ENCODE measurements around the gene DSCAML1.

Gene DSCAML1

DNA sequence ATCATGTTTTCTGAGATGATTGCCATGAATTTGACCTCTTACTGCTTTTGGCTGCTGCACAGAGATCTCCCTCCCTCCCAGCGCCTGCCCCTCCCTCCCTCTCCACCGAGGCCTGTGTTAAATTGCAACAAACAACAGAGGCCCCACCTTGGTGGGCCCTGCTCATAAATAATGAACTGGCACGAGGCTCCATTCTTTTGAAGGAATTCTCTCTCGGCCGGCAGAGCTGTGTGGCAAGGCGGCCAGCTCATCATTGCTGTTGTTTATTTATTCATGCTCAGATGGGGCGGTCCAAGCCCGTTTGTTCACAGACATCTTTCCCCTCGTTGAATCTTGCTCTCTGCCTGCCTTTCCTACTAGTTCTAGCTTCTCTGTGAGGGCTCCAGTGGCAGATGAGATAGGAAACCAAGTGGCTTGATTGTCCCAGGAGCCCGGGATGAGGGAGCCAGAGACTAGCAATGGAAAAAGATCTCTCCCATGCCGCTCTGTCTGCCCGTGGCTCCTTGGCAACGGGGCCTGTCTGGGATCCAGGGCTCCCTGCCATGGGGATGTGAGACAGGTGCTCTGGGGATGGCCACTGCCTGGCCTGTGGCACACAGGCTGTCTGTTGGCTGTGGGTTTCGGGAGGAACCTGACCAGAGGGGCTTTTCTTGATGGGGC lies 192.6 kb downstream of the DSCAML1 start:
- no peak overlapping the region for H3K4me3 ChIP-seq (ENCODE audit: low read depth, low read length)
- TF ChIP-seq, protein P1, sequence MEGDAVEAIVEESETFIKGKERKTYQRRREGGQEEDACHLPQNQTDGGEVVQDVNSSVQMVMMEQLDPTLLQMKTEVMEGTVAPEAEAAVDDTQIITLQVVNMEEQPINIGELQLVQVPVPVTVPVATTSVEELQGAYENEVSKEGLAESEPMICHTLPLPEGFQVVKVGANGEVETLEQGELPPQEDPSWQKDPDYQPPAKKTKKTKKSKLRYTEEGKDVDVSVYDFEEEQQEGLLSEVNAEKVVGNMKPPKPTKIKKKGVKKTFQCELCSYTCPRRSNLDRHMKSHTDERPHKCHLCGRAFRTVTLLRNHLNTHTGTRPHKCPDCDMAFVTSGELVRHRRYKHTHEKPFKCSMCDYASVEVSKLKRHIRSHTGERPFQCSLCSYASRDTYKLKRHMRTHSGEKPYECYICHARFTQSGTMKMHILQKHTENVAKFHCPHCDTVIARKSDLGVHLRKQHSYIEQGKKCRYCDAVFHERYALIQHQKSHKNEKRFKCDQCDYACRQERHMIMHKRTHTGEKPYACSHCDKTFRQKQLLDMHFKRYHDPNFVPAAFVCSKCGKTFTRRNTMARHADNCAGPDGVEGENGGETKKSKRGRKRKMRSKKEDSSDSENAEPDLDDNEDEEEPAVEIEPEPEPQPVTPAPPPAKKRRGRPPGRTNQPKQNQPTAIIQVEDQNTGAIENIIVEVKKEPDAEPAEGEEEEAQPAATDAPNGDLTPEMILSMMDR (IDR thresholded peaks at IDR 0.05; ENCODE audit: control insufficient read depth, extremely low read depth, insufficient read depth), result no peak
- no peak for DNase-seq (ENCODE audit: low read depth)

DNA sequence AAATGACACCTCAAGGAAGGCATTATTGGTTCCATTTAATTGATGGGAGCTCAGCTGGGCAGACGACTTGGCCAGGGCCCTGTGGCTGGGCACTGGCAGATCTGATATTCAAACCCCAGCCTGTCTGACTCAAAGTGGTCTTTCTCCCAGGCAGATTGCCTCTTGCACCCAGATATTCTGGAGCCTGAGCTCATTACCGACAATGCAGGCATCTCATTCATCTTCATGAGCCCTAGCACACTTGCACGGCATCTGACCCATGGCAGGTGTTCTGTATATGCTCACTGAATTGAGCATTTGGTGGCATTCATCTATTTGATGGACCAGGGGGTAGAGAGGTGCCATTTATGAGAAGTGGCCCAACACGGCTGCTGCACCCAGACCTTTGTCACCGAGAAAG lies 193.1 kb downstream of the DSCAML1 start:
- no peak overlapping the region for H3K4me3 ChIP-seq (ENCODE audit: low read depth, low read length)
- TF ChIP-seq, protein P1 (IDR thresholded peaks at IDR 0.05; ENCODE audit: control insufficient read depth, extremely low read depth, insufficient read depth), result no peak
- DNase-seq (ENCODE audit: low read depth), result no peak

DNA sequence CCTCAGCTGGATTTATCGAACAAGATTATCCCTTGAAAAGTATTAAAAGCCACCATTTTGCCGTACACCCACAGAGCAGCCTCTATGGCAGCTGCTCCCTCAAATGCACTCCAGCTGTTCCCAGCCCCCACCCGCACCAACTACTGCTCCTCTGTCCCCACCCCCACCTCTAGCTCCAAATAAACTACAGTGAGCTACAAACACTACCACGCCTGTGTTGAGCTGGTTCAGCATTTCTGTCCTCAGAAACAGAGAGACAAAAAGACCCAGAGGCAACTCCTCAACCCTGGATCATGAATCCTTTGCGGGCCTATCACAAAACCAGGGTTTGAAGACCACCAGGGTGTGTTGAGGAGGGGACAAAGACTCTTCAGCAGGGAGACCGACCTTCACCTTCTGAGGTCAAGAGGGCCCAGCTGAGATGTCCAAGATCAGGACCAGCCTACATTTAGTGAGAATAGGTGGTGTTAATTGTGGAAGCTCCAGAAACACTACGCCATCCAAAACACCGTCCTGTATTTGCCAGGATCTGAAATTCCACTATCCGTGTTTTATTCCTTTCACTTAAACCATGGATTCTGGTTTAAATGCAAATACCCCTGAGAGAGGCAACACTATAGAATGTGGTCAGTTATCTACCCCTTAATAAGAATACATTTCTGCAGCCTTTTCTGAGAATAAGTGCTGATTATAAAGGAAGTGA lies 195.9 kb downstream of the DSCAML1 start:
- H3K4me3 ChIP-seq (ENCODE audit: low read depth, low read length), result no peak overlapping the region
- TF ChIP-seq, protein P1 (IDR thresholded peaks at IDR 0.05; ENCODE audit: control insufficient read depth, extremely low read depth, insufficient read depth), result no peak
- no peak for DNase-seq (ENCODE audit: low read depth)

- no peak for DNase-seq (ENCODE audit: low read depth)
- H3K4me3 ChIP-seq (ENCODE audit: low read depth, low read length), result no peak overlapping the region
- TF ChIP-seq, protein P1 (IDR thresholded peaks at IDR 0.05; ENCODE audit: control insufficient read depth, extremely low read depth, insufficient read depth), result no peak
Measured at GRCh38 chr11:117600234-117600783, 196.7 kb downstream of the DSCAML1 start.

DNA sequence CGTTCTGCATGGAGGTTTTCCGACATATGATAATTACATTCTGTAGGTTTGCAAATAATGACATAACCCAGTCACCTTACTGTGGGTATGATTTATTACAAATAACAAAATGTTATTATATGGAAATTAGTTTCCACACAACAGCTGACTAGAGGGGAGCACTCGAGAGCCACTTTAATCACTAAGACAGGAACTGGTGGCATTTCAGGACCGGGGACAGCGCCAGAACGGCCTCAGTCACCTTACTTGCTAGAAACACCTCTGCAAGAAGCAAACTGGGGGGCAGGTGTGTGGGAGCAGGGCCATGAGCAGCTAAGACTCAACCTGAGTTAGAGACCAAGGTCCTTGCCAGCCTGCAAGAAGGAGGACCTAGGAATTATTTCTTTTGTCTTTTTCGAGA lies 199.9 kb downstream of the DSCAML1 start:
- no peak overlapping the region for H3K4me3 ChIP-seq (ENCODE audit: low read depth, low read length)
- peak; percentile 32 for DNase-seq (ENCODE audit: low read depth)
- TF ChIP-seq, protein P1 (IDR thresholded peaks at IDR 0.05; ENCODE audit: control insufficient read depth, extremely low read depth, insufficient read depth), result no peak

- TF ChIP-seq, protein P1 (IDR thresholded peaks at IDR 0.05; ENCODE audit: control insufficient read depth, extremely low read depth, insufficient read depth), result 0 out of 2 replicates have a peak, but pooled peaks have one; percentile 19
- no peak overlapping the region for H3K4me3 ChIP-seq (ENCODE audit: low read depth, low read length)
- no peak for DNase-seq (ENCODE audit: low read depth)
Measured at GRCh38 chr11:117595440-117595839, 201.6 kb downstream of the DSCAML1 start.
